OCI-LY3 (cell line): ENCODE measurements around the gene FRG1.
"Not testable (repeated sequence)": the region's sequence is repeated elsewhere in the genome, so short reads cannot be mapped to it uniquely, and the experiment has no call there.

Source experiments
- CTCF ChIP-seq: fragments of 200-600, 300-600 bp; sonication (generic); IDR thresholded peaks from 2 replicates; pipeline ENCODE4 v1.5.1; 2014; ENCODE audit warnings: antibody characterized with exemption, low read length, low read depth
- EZH2phosphoT487 ChIP-seq: fragments of 200-600 bp; shearing (Covaris generic); IDR thresholded peaks from 2 replicates; pipeline ENCODE4 v1.6.1; 2018; ENCODE audit warnings: antibody characterized with exemption, mixed run types, low read depth

- TF ChIP-seq CTCF, EZH2phosphoT487: not testable (repeated sequence)
Measured at GRCh38 chr4:189985651-189986243, 45.1 kb downstream of the FRG1 start.
